GM12874 (cell line): ENCODE data around the gene DPF3.

ENCODE experiments used
- CTCF ChIP-seq: IDR thresholded peaks from 2 replicates; pipeline ENCODE4 v1.5.1; 2011; ENCODE audit warnings: low read depth, mild to moderate bottlenecking, control low read depth, low read length, moderate library complexity; ENCODE audit not compliant: insufficient read depth

DPF3 gene

GRCh38 chr14:72613975-72614319, 280.0 kb downstream of the DPF3 start:
- TF ChIP-seq CTCF, result no peak

GRCh38 chr14:72613231-72613974, 280.5 kb downstream of the DPF3 start:
- TF ChIP-seq CTCF, result no peak

GRCh38 chr14:72612041-72612440, 281.9 kb downstream of the DPF3 start:
- no peak for TF ChIP-seq CTCF

GRCh38 chr14:72611506-72611905, 282.4 kb downstream of the DPF3 start:
- no peak for TF ChIP-seq CTCF

- TF ChIP-seq CTCF, result no peak
Measured at GRCh38 chr14:72610831-72611200, 283.1 kb downstream of the DPF3 start.

GRCh38 chr14:72610096-72610830, 283.6 kb downstream of the DPF3 start:
- no peak for TF ChIP-seq CTCF

- no peak for TF ChIP-seq CTCF
Measured at GRCh38 chr14:72609205-72609916, 284.5 kb downstream of the DPF3 start.
